ENCODE results near the gene SGTA.
"Not testable (repeated sequence)": the region's sequence is repeated elsewhere in the genome, so short reads cannot be mapped to it uniquely, and the experiment has no call there.

Gene SGTA, protein sequence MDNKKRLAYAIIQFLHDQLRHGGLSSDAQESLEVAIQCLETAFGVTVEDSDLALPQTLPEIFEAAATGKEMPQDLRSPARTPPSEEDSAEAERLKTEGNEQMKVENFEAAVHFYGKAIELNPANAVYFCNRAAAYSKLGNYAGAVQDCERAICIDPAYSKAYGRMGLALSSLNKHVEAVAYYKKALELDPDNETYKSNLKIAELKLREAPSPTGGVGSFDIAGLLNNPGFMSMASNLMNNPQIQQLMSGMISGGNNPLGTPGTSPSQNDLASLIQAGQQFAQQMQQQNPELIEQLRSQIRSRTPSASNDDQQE

DNA sequence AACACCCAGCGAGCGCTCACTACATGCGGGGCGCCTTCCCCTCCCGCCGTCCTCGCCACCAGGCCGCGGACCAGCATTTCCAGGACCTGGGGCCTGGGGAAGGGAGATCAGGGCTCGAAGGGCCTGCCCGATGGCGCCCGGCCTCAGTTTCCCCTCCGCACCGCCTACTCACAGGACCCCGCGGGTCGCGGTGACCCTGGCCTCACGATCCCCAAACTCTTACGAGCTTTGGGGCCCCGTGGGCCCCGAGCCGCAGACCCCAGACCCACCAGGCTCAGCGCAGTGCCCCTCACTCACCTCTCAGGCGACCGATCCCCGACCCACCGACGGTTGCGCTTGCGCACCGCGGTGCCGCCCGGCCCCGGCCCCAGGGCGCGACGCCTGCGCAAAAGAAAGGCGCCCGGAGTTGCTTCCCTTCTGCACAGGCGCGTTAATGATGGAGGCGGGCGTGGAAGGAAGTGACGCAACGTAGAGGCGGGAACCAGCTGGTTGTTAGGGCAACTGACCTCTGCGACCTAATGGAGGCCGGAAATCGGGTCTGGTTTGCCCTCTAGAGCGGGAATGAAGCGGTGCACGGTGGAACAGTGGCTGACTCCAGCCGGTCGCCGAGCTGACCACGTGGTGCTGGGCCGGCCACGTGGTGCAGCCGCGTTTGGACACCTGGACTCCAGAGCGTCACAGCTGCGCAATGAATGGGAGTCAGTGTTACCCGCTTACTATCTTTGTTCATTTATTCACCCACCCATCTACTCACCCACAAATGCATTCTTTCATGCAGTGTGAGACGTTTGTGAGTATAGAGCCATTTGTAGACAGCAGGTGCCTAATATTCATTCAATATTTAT, at the start of gene SGTA:
Gene SGTA, minus strand, starts transcription at position 338 of the 845 bp plus-strand sequence. CDS start 14,205 bp downstream, outside the sequence.
- DNase-seq (ENCODE audit: low read depth): peak; percentile 94

DNA sequence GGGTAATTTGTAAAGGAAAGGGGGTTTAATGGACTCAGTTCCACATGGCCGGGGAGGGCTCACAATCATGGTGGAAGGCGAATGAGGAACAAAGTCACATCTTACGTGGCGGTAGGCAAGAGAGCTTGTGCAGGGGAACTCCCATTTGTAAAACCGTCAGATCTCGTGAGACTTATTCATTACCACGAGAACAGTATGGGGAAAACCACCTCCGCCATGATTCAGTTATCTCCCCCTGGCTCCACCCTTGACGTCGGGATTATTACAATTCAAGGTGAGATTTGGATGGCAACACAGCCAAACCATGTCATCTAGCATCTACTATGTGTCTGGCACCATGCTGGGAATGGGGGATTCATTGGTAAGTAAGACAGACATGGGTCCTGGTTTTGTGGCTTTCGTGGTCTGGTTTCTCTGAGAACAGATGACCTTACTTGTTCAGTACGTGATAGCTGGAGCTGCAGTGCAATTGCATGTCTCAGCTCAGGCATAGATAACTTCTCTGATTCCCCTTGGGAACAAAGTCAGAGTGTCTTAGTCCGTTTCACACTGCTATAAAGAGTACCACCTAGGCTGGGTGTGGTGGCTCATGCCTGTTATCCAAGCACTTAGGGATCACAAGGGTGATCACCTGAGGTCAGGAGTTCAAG, 44.9 kb upstream of the SGTA start:
- no peak for DNase-seq (ENCODE audit: low read depth)

DNA sequence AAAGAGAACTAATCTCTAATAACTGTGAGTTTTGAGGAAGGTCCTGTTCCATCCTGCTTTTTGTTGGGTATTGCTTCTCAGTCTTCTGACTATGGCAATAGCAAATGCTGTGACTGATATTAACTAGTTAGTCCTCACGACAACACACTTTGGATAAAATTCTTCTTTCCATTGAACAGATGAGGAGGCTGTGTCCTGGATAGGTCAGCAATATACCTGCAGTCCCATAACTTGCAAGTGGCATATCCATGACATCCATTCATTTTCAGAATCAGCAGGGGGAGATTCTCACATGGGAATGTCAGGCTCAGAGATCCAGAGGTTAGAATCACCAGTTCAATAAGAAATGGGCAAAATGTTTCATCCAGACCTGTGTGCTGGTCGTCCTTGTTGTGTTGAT, 43.9 kb upstream of the SGTA start:
- DNase-seq (ENCODE audit: low read depth): no peak

DNA sequence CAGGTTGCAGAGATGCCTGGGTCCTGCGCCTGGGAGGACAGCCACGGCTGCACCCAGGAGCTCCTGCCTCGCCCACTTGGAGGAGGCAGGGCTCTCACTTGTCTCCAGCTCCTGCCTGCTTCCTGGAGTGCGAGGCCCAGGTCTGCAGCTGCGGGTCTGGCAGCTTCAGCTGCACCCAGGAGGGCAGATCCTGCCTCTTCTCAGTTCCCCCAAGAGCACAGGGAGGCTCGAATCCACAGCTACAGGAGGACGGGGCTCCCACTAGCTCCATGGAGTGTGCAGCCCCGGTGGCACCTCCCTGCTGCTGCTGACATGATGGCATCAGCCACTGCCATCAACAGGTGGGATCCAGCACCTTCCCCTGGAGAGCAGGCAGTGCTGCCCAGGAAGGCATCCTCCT, 41.1 kb upstream of the SGTA start:
- no peak for DNase-seq (ENCODE audit: low read depth)

DNA sequence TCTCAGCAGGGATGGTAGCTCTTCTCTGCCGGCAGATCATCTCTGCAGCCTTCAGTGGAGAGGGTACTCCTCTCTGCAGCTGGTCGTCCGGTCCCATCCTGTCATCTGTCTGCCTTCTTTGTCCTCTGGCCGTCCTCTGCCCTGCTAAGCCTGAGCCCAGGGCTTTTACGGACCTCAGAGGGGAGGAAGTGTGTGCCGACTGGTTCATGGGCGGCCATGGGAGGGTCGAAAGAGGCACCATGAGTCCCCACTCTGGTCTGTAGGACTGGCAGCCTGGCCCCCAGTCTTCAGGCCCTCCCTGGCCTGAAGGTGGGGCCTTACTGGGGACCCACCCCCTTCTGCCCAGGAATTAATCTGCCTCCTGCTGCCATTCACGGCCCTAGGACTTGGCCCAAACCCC, 40.6 kb upstream of the SGTA start:
- no peak for DNase-seq (ENCODE audit: low read depth)

DNA sequence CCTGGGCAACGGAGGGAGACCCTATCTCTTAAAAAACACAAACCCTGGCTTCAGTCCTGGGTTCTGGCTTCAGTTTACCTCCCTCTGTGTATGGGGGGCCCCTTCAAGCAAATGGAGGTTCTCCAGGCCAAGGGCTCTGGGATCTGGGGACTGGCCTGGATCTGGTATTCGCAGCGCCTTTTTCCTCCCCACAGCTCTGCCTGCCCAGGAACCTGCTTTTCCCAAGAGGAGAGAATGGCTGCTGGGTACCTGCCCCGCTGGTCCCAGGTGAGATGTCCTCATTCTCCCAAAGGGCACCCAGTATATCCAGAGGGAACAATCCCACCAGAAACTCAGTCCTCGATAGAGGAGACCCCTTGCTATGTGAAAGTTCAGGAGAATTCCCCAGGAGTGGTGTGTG, 39.8 kb upstream of the SGTA start:
- DNase-seq (ENCODE audit: low read depth): no peak

DNA sequence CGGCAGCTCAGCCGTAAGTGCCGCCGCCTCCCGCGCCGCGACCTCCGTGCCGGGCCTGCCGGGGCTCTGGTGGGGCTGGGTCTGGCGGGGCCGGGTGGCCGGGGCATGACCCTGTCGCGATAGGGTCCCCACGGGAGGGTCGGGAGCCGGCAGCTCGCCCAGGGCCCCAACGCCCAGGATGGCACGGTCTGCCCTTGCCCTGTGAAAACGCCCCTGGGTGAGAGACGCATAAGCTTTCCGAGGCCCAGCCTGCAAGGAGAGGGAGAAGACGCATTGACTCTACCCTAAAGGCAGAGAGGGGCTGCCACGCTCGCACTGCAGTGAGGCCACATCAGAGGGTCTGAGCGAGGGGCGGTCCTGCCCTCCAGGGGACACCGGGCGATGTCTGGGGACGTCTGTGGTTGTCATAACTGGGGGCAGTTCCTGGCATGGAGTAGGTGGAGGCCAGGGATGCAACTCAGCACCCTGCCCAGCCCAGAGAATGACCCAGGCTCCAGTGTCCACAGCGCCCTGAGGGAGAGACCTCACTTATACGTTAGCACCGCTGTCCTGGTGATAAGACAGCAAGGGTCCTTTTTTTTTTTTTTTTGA, 37.1 kb upstream of the SGTA start:
- no peak for DNase-seq (ENCODE audit: low read depth)

DNA sequence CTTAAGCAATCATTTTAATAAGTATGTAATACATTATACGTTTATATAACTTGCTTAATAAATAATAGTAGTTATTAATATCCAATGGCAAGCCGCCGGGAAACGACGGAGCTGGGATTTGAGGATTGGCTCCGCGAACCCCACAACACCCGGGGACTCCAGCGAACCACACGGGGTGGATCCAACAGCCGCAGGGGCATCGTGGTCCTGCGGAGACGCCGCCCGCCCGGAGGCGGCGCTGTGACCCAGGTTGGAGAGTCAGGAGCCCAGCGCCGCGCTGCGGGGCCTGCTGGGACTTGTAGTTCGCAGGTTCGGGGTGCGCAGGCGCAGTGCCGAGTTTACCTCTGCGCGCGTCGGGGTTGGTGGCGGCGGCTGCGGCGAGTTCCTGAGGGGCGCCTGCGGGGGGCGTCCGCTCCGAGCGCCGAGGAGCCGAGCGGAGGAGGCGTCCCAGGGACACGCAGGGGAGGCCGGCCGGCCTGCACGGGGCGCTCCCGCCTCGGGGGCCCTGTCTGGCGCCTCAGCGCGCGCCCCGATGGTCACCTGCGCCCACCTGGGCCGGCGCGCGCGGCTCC, 36.6 kb upstream of the SGTA start, which contains the start of gene ZNF554:
Gene ZNF554, plus strand, starts transcription at position 329 of the 572 bp plus-strand sequence. Its CDS starts 204 bp downstream, at position 533.
- peak; percentile 34 for DNase-seq (ENCODE audit: low read depth)

DNA sequence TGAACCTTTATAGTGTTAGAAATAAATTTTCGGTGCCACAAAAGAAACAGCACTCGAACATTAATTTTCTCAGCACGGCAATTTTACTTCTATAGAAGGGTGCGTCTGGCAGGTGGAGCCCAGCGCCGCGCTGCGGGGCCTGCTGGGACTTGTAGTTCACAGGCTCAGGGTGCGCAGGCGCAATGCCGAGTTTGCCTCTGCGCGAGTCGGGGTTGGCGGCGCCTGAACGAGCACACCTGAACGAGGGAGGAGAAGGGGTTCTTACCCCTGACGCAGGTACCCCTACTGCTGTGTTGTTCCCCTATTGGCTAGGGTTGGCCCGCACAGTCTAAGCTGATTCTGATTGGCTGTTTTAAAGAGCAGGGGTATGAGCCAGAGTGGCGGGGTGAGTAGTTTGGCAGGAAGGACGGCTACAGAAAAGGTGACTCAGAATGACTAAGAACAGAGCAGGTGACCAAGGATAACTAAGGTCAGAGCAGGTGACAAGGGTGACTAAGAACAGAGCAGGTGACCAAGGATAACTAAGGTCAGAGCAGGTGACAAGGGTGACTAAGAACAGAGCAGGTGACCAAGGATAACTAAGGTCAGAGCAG, 34.3 kb upstream of the SGTA start:
- DNase-seq (ENCODE audit: low read depth): not testable (repeated sequence)

DNA sequence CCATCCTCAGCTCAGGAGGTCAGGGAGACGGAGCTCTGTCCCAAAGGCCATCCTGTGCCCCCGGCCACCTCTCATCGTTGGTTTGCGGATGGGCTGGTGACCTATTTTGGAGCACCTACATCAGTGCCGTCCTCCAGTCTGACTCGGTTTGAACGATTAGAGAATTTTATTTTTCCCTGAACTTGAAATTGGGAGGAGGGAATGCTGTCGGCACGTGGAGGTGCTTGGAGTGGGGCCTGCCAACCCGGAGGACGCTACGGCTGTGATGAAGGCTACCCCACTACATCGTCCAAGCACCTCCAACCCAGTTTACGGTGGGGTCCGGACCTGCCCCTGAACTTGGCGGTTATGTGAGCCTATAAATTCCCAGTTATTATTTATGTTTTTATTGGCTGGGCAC, 33.6 kb upstream of the SGTA start:
- no peak for DNase-seq (ENCODE audit: low read depth)

DNA sequence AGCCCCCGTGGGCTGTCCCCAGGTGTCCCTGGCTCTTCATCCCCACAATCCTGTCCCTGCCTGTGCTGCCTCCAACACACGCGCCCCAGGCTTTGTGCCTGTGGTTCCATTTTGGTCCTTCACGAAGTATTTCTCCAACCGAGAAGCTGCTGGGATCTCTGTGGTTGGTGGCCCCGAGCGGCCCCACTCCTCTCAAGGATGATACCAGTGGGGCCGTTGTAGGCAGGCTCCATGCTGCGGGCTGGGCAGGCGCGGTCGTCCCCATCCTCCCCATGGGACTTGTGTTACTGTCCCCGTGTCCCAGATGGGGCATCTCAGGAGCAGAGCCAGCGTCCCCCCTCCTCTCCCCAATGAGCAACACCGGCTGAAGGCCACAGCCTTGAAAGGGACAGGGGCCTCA, 32.9 kb upstream of the SGTA start:
- DNase-seq (ENCODE audit: low read depth): no peak

DNA sequence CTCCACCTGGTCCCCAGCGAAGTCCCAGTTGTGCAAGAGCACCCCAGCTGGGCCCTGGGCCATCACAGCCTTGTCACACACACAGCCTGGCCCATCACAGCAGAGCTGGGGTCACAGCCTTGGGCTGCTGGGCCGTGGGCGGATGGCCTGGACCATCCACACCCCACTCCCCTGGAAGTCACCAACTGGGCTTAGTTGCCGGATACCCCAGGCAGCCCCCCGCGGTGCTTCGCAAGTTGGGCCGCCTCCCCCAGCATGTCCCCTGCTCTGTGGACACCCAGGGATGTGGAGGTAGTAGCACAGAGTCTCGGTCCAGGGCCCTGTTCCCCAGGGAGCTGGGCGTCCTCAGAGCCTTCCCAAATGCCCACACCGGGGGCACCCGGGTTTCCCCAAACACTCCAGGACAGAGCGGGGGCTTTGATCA, 32.1 kb upstream of the SGTA start:
- DNase-seq (ENCODE audit: low read depth): no peak

DNA sequence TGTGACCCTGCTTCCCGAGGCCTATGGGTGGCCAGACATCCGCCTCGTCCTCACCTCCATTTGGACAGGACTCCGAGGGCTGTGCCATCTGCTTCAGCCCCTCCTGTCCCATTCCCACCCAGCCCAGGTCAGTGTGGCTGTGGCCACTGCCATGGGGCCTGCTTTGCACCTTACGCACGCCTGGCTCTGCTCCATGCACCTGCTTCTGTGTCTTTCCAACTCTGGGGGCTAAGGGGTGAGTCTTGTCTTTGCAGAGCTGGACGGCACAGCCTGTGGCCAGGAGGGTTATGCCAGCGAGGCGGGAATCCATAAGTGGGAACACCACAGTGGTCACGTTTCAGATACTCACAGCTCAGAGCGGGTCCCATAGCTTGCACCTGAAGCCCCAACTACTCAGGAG, 31.4 kb upstream of the SGTA start:
- DNase-seq (ENCODE audit: low read depth): no peak

DNA sequence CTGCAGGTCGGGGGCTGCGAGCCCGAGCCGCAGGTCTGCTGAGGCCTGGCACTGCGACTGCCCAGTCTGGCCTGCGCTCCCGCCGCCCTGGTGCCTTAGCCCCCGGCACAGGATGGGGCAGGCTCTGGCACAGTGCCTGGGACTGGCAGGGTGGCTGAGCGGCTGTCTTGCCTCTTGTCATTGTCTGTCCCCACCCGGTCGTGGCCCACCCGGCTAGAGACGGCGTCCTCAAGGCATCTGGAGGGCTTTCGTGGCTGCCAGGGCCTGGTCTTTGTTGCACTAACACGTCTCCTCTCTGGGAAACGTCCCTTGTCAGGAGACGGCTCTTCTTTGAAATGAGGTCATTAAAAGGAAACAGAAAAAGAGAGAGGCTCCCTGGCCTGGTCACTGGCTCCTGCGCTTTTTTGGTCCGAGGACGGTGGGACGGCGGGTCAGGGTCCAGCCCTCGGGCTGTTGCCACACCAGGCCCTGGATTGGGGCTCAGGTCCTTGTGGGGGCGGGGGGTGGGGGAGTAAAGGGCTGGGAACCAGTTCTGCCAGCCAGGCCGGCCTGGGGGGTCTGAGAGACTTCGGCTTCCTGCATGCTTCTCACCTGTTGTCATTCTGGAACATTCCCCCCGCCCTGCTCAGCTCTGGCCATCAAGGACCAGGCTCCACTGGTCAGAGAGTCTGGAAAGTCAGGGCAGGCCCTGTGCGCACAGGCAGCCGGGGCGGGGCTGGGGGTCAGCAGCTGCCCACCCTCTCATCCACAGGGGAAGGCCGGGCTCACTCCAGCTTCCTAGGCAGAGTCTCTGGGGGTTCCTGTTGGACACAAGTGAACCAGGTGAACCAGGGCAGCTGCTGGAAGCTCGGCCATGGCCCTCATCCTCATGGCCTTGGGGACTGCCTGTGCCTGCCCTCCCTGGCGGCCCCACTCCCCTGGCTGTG, 30.4 kb upstream of the SGTA start:
- DNase-seq (ENCODE audit: low read depth): no peak

DNA sequence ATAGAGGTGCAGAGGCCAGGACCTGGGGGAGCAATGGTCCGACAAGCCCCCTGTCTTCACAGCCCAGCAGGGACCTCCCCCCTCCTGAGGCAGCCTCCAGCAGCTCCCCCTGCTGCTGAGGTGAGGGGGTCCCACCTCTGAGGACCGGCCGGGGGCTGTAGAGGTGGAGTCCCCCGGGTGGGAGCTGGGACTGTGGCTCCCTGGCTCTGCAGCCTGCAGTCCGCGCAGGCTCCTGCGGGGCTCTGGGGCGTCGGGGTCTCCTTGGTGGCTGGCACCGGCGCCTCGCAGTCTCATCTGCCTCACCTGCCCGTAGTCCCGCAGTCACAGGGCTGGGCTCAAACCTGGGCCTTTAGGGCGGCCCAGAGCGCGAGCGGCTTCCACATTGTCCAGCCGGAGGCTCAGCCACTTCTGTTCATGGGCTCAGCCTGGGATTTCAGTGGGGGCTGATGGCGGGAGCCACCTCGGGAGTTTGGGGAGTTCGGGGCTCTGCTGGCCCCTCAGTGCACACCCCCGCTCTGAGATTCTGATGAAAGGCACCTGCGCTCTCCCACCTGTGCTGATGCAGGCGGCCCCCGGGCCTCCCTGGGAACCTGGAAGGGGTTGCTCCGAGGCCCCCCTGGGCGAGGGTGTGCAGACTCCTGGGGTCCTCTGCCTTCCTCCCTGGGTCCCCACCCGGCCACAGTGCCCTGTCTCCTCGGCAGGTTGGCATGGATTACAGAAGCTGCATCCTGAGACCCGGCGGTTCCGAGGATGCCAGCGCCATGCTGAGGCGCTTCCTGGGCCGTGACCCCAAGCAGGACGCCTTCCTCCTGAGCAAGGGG, 29.6 kb upstream of the SGTA start:
- DNase-seq (ENCODE audit: low read depth): no peak

DNA sequence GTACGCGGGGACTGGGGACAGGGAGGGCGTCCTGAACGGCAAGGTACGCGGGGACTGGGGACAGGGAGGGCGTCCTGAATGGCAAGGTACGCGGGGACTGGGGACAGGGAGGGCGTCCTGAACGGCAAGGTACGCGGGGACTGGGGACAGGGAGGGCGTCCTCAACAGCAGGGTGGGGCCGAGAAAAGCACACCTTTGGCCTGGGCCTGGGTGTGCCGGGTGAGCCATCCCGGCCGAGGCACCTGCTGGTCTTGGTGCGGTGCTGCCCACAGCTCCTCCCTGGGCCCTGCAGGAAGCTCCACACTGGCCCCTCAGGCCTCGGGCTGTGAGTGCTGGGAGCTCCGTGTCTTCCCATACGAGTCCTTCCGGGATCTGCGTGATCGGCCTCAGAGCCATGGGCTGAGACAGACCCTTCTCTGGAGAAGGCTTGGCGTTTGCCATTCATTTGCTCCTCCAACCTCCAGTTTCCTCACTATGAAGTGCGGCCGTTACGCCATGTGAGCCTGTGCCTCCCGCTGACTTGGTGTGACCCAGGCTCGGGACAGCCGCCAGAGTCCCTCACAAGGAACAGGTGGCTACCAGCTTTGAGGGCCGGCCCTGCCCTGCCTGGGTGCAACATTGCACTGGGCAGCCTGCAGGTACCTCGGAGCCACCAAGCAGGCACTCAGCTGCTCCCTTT, 28.8 kb upstream of the SGTA start:
- no peak for DNase-seq (ENCODE audit: low read depth)

DNA sequence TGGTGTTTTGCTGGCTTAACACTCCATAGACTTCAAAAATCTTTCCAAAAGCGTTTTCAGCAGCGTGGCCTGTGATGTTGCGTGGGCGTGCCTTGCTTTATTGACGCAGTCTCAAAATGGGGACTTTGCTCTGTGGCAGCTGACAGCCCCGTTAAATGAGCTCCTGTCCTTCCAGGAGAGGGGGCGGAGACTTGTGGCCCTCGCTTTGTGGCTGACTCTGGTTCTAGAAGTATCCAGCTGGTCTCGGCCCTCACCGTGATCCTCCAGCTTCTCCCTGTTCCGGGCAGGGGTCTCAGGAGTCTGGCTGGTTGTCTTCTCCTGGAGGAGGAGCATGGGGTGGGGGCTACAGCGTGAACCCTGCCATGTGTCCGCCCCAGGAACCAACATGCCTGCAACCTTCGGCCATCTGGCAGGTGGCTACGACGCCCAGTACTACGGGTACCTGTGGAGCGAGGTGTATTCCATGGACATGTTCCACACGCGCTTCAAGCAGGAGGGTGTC, 28.2 kb upstream of the SGTA start:
- DNase-seq (ENCODE audit: low read depth): no peak

DNA sequence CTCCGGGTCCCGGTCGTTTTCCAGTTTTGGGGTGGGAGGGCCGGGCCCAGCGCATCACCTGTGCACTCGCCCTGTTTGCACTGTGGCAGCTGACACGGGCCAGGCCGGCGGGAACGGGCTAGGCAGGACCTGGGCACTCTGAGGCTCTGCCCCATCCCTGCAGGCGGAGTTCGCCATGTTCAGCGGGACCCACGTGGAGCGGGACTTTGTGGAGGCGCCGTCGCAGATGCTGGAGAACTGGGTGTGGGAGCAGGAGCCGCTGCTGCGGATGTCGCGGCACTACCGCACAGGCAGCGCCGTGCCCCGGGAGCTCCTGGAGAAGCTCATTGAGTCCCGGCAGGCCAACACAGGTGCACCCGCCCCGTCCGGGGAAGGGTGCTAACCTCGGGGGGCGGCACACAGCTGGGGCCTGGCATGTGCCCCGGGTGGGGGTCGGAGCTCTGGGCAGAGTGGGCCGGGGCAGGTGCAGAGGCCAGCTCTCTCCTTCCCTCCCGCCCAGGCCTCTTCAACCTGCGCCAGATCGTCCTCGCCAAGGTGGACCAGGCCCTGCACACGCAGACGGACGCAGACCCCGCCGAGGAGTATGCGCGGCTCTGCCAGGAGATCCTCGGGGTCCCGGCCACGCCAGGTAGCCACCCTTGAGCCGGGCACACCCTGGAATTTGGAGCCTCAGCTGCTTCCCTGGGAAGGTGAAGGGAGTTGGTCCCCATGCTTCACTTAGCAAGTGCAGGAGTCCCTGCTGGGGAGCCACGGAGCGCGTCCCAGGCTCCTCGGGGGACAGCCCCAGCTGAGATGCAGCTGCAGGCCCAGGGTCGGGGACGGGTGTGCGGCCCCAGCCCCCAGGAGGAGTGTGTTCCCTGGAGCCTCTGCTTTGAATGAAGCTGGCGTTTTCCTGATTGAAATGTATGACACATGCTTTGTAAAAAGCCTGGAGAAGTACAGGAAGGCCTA, 27.3 kb upstream of the SGTA start:
- DNase-seq (ENCODE audit: low read depth): no peak

Measured in GM04503 (cell line).